MM.1S (cell line): ENCODE measurements around the gene NHSL2.

Source experiments
- DNase-seq: peaks from one replicate; pipeline ENCODE4 v3.0.0-alpha.2; 2015
- H2AFZ ChIP-seq: fragments of 300-600 bp; sonication (generic); 2 replicates; pipeline ENCODE4 v1.6.0; 2016; ENCODE audit warnings: antibody characterized with exemption, low read length
- H3F3A ChIP-seq: fragments of 300-600 bp; sonication (generic); 2 replicates; pipeline ENCODE4 v1.6.1; 2016; ENCODE audit warnings: mild to moderate bottlenecking, antibody characterized with exemption, low read length, moderate library complexity, mixed read lengths; ENCODE audit not compliant: insufficient read depth
- H3K27ac ChIP-seq: fragments of 300-600 bp; sonication (generic); 2 replicates; pipeline ENCODE4 v1.5.1; 2016; ENCODE audit warnings: mild to moderate bottlenecking, low read length
- H3K27me3 ChIP-seq: fragments of 300-600 bp; sonication (generic); replicated peaks from 2 replicates; pipeline ENCODE4 v1.6.0; 2016; ENCODE audit warnings: low read length; ENCODE audit not compliant: insufficient read depth
- H3K36me3 ChIP-seq: fragments of 300-600 bp; sonication (generic); replicated peaks from 2 replicates; pipeline ENCODE4 v1.6.1; 2016; ENCODE audit warnings: mild to moderate bottlenecking, low read length, mixed read lengths; ENCODE audit not compliant: insufficient read depth
- H3K4me1 ChIP-seq: fragments of 300-600 bp; sonication (generic); 2 replicates; pipeline ENCODE4 v1.6.1; 2016; ENCODE audit warnings: low read length, mixed read lengths
- H3K4me2 ChIP-seq: fragments of 300-600 bp; sonication (generic); 2 replicates; pipeline ENCODE4 v1.6.0; 2016; ENCODE audit warnings: low read depth, low read length
- H3K4me3 ChIP-seq: fragments of 300-600 bp; sonication (generic); 2 replicates; pipeline ENCODE4 v1.5.1; 2016; ENCODE audit warnings: low read length, mixed read lengths
- H3K79me2 ChIP-seq: fragments of 300-600 bp; sonication (generic); 2 replicates; pipeline ENCODE4 v1.6.1; 2016; ENCODE audit warnings: mixed run types, low read length, mixed read lengths
- H3K9ac ChIP-seq: fragments of 300-600 bp; sonication (generic); 2 replicates; pipeline ENCODE4 v1.6.1; 2016; ENCODE audit warnings: low read length, mixed read lengths
- H3K9me2 ChIP-seq: fragments of 300-600 bp; sonication (generic); replicated peaks from 2 replicates; pipeline ENCODE4 v1.6.1; 2016; ENCODE audit warnings: mild to moderate bottlenecking, low read length, mixed read lengths; ENCODE audit not compliant: insufficient read depth
- H3K9me3 ChIP-seq: fragments of 300-600 bp; sonication (generic); replicated peaks from 2 replicates; pipeline ENCODE4 v1.6.1; 2016; ENCODE audit warnings: mild to moderate bottlenecking, low read length, mixed read lengths; ENCODE audit not compliant: insufficient read depth
- H4K20me1 ChIP-seq: fragments of 300-600 bp; sonication (generic); 2 replicates; pipeline ENCODE4 v1.6.1; 2016; ENCODE audit warnings: mild to moderate bottlenecking, low read length, moderate library complexity, mixed read lengths; ENCODE audit not compliant: insufficient read depth
- CTCF ChIP-seq: fragments of 300-600 bp; sonication (generic); IDR thresholded peaks from 2 replicates; pipeline ENCODE4 v1.5.1; 2016; ENCODE audit warnings: antibody characterized with exemption, low read length, mixed read lengths
- EZH2 ChIP-seq: fragments of 300-600 bp; sonication (generic); optimal IDR thresholded peaks from 2 replicates; pipeline ENCODE3; 2017; ENCODE audit warnings: low read depth, mild to moderate bottlenecking, antibody characterized with exemption, low read length, mixed read lengths
- EZH2phosphoT487 ChIP-seq: fragments of 300-600 bp; sonication (generic); IDR thresholded peaks from 2 replicates; pipeline ENCODE4 v1.6.1; 2018; ENCODE audit warnings: antibody characterized with exemption, low read length

The NHSL2 gene

DNA sequence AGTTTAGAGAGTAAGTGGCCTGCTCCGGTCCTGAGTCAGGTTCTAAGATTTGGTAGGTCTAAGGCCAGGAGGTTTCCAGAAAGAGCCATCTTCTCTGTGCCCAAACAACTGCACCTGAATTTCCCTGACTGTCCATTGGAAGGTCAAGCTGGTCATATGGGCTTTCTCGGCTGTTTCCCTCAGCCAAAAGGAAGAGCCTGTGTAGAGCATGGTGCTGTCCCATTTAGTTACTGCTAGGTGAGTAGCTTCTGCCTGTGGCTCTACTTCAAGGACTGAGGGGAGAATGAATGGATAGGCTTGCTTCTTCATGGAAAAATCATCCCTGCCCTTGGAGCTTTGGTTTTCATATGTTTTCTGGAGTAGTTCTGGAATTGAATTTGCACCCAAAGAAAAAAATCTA lies 33.7 kb downstream of the NHSL2 start:
- no peaks in the 10 kb centered on the region for H3K9me3 ChIP-seq
- no peaks in the 10 kb centered on the region for H3F3A ChIP-seq
- H2AFZ ChIP-seq, result no peak overlapping the region
- no peaks in the 10 kb centered on the region for H3K36me3 ChIP-seq
- H3K4me2 ChIP-seq, result no peak overlapping the region
- H3K9me2 ChIP-seq, result no peaks in the 10 kb centered on the region
- H3K9ac ChIP-seq, result no peak overlapping the region
- no peak for DNase-seq
- no peaks in the 10 kb centered on the region for H4K20me1 ChIP-seq
- H3K79me2 ChIP-seq, result no peaks in the 10 kb centered on the region
- no peak overlapping the region for H3K4me3 ChIP-seq
- TF ChIP-seq EZH2 (no peak), EZH2phosphoT487 (no peak)
- no peaks in the 10 kb centered on the region for H3K4me1 ChIP-seq
- H3K27me3 ChIP-seq, result no peaks in the 10 kb centered on the region
- no peak overlapping the region for H3K27ac ChIP-seq

GRCh38 chrX:71945237-71945805 lies 34.7 kb downstream of the NHSL2 start:
- Histone ChIP-seq H2AFZ (no peak overlapping the region), H3K27me3 (no peaks in the 10 kb centered on the region), H3K4me2 (no peak overlapping the region), H3K9me2 (no peaks in the 10 kb centered on the region), H3K9ac (no peak overlapping the region), H3K4me1 (no peaks in the 10 kb centered on the region), H3K9me3 (no peaks in the 10 kb centered on the region), H3K4me3 (no peak overlapping the region), H3F3A (no peaks in the 10 kb centered on the region), H4K20me1 (no peaks in the 10 kb centered on the region), H3K36me3 (no peaks in the 10 kb centered on the region), H3K27ac (no peak overlapping the region), H3K79me2 (no peaks in the 10 kb centered on the region)
- DNase-seq, result no peak
- no peak for TF ChIP-seq CTCF
- no peak for TF ChIP-seq EZH2
- TF ChIP-seq EZH2phosphoT487, result no peak

DNA sequence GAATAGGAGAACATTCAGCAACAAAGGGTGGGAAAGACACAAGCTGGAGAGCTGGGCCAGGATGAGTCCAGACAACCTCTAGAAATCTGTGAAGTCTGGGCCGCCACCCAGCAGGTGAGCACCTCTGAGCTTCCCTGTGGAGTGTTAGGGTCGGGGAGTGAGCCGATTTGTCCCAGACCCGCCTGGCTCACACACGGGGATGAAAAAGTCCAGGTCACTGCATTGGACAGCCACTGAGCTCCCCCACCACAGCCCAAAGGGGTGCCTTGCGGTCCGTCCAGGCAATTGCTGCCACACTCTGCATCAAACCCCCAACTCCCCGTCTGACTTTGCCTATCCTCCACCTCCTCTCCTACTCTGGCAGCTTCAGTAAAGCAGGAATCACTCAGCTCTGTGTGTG lies 38.7 kb downstream of the NHSL2 start:
- TF ChIP-seq EZH2phosphoT487 (no peak), CTCF (no peak), EZH2 (no peak)
- no peaks in the 10 kb centered on the region for H3K9me2 ChIP-seq
- DNase-seq, result no peak
- H3F3A ChIP-seq, result no peaks in the 10 kb centered on the region
- H3K9ac ChIP-seq, result no peak overlapping the region
- H3K9me3 ChIP-seq, result no peaks in the 10 kb centered on the region
- H4K20me1 ChIP-seq, result no peaks in the 10 kb centered on the region
- no peak overlapping the region for H3K4me3 ChIP-seq
- H3K27me3 ChIP-seq, result no peaks in the 10 kb centered on the region
- H3K79me2 ChIP-seq, result no peaks in the 10 kb centered on the region
- no peaks in the 10 kb centered on the region for H3K4me1 ChIP-seq
- H3K36me3 ChIP-seq, result no peaks in the 10 kb centered on the region
- no peak overlapping the region for H2AFZ ChIP-seq
- H3K4me2 ChIP-seq, result no peak overlapping the region
- no peak overlapping the region for H3K27ac ChIP-seq

DNA sequence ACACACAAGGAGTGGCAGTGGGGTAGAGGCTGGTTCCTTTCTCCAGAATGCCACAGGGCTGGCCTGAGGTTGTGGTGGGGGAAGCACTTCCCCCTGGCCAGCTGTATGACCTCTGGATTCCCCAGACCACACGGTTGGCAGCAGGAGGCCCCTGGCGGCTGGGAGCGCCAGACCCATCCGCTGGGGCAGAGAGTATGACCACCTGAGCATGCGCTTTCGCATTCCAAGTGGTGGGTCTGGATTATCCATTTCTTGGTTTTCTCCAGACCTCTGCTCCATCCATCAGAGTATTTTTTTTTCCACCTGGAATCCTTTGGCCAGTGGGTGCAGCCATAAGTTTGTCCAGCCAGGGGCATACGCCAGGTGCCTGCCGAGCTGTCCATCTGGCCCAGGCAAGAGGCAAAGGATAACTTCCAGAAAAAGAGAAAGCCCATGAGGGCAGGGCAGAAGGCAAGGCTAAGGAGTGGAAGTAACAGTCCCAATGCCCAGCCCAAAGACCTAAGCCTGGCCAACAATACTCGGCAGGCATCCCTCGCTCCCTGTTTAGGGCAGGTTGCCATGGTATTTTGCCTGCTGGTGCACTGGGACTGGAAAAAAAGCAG lies 39.3 kb downstream of the NHSL2 start:
- H3K4me3 ChIP-seq, result no peak overlapping the region
- H3K9me2 ChIP-seq, result no peaks in the 10 kb centered on the region
- no peaks in the 10 kb centered on the region for H3F3A ChIP-seq
- H3K36me3 ChIP-seq, result no peaks in the 10 kb centered on the region
- no peaks in the 10 kb centered on the region for H3K27me3 ChIP-seq
- no peak for TF ChIP-seq EZH2
- TF ChIP-seq EZH2phosphoT487, result no peak
- TF ChIP-seq CTCF, result no peak
- no peaks in the 10 kb centered on the region for H3K79me2 ChIP-seq
- no peak overlapping the region for H3K27ac ChIP-seq
- no peaks in the 10 kb centered on the region for H3K9me3 ChIP-seq
- H3K4me2 ChIP-seq, result no peak overlapping the region
- H2AFZ ChIP-seq, result no peak overlapping the region
- no peak overlapping the region for H3K9ac ChIP-seq
- no peaks in the 10 kb centered on the region for H4K20me1 ChIP-seq
- no peak for DNase-seq
- no peaks in the 10 kb centered on the region for H3K4me1 ChIP-seq
